ENCODE results near the gene DENND6B.

DENND6B gene

DNA sequence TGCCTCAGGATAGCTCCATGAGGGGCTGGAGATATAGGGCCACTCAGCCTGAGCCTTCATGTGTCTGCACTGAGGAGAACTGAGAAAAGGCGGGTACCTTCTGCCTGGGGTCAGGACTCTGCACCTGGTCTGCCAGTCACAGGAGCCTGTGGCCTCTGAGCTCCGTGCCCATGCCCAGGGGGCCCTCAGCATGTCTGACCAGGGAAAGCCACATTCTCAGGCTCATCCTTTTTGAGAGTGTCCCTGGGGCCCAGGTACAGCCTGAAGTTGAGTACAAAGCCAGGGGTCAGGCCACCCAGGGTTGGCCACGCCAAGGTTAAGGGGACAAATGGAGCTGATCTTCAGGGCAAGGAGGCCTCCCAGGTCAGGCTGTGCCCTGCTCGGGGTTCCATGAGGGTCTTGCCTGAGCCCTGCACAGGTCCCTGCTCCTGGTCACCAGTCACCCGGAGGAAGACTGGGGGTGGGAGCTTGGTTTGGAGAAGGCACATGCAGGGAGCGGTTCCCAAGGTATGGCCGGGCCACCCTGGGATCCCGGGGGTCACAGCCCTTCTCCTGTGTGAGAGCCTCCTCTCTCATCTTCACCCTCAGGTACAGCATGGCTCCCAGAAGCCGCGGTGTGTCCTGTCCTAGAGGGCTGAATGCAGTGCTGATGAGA, 6.0 kb downstream of the DENND6B start:
- H3K4me3 ChIP-seq (ENCODE audit: low read depth, low read length) = no peak overlapping the region
- DNase-seq (ENCODE audit: low read depth) = no peak
- no peak for TF ChIP-seq MYC (IDR thresholded peaks at IDR 0.05; ENCODE audit: low read depth, low read length)
- no peak for TF ChIP-seq CTCF (IDR thresholded peaks at IDR 0.05; ENCODE audit: low read depth, low read length)

- DNase-seq (ENCODE audit: low read depth) = no peak
- TF ChIP-seq MYC (IDR thresholded peaks at IDR 0.05; ENCODE audit: low read depth, low read length) (no peak), MAX (IDR thresholded peaks at IDR 0.05; ENCODE audit: low read depth, low read length) (no peak), CTCF (IDR thresholded peaks at IDR 0.05; ENCODE audit: low read depth, low read length) (no peak), POLR2A (IDR thresholded peaks at IDR 0.05; ENCODE audit: extremely low read depth, insufficient read length) (no peak)
- no peak overlapping the region for H3K4me3 ChIP-seq (ENCODE audit: low read depth, low read length)
Observed at GRCh38 chr22:50320116-50320515, 6.7 kb downstream of the DENND6B start.

GRCh38 chr22:50319503-50319951, 7.3 kb downstream of the DENND6B start:
- no peak for DNase-seq (ENCODE audit: low read depth)
- no peak for TF ChIP-seq MAX (IDR thresholded peaks at IDR 0.05; ENCODE audit: low read depth, low read length)
- TF ChIP-seq MYC (IDR thresholded peaks at IDR 0.05; ENCODE audit: low read depth, low read length) = no peak
- TF ChIP-seq POLR2A (IDR thresholded peaks at IDR 0.05; ENCODE audit: extremely low read depth, insufficient read length) = no peak
- TF ChIP-seq CTCF (IDR thresholded peaks at IDR 0.05; ENCODE audit: low read depth, low read length) = no peak
- no peak overlapping the region for H3K4me3 ChIP-seq (ENCODE audit: low read depth, low read length)

- H3K4me3 ChIP-seq (ENCODE audit: low read depth, low read length) = no peak overlapping the region
- no peak for DNase-seq (ENCODE audit: low read depth)
- TF ChIP-seq POLR2A (IDR thresholded peaks at IDR 0.05; ENCODE audit: extremely low read depth, insufficient read length) (no peak), CTCF (IDR thresholded peaks at IDR 0.05; ENCODE audit: low read depth, low read length) (no peak), MAX (IDR thresholded peaks at IDR 0.05; ENCODE audit: low read depth, low read length) (no peak), MYC (IDR thresholded peaks at IDR 0.05; ENCODE audit: low read depth, low read length) (no peak)
Observed at GRCh38 chr22:50318698-50319411, 8.0 kb downstream of the DENND6B start.

- no peak for DNase-seq (ENCODE audit: low read depth)
Observed at GRCh38 chr22:50318356-50318697, 8.5 kb downstream of the DENND6B start.

More at GRCh38 chr22:50318356-50318697, 8.5 kb downstream of the DENND6B start:
- H3K4me3 ChIP-seq (ENCODE audit: low read depth, low read length) = no peak overlapping the region
- TF ChIP-seq MAX (IDR thresholded peaks at IDR 0.05; ENCODE audit: low read depth, low read length) (no peak), POLR2A (IDR thresholded peaks at IDR 0.05; ENCODE audit: extremely low read depth, insufficient read length) (no peak), CTCF (IDR thresholded peaks at IDR 0.05; ENCODE audit: low read depth, low read length) (no peak), MYC (IDR thresholded peaks at IDR 0.05; ENCODE audit: low read depth, low read length) (no peak)
